NCI-H2196 treated with DMSO at 0.1 percent for 48 hours (cell line): ENCODE data around the gene SNTA1.
"Not testable (repeated sequence)": the region's sequence is repeated elsewhere in the genome, so short reads cannot be mapped to it uniquely, and the experiment has no call there.

ENCODE experiments used
- DNase-seq: peaks from one replicate; lab custom pipeline; 2025; ENCODE audit not compliant: unreplicated experiment; lab: John Stamatoyannopoulos, UW

SNTA1 gene

DNA sequence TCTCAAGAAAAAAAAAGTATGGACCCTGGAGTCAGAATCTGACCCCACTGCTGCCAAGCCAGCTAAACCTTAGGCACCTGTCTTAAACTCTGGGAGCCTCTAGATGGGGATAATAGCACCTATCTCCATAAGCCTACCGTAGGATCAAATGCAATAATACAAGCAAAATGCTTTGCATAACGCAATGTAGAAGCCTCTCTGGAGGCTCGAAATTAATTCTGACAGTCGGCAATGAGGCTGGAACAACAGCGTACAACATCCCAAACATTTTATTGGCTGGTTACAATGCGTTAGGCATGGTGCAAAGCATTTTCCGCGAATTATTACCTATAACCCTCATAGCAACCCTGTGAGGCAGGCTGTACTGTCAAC lies 42.8 kb downstream of the SNTA1 start:
- DNase-seq, result no peak

GRCh38 chr20:33399924-33400323 lies 43.6 kb downstream of the SNTA1 start:
- DNase-seq, result no peak

DNA sequence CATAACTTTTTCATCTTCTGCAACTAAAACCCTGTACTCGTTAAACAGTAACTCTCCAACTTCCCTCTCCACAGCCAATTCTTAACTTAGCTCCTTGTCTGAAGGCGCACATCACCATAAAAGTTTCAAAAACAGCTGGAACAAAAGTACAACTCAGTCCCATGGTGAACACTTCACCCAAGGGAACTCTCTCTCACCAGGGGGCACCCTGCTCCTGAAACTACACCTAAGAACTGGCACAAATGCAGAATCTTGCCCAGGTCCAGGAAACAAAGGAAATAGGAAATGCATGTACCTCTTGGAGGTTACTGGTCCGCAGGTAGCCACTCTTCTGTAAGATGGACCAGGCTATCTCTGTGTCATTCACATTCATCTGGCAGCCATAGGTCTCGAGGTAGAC lies 48.8 kb downstream of the SNTA1 start:
- DNase-seq, result no peak

- DNase-seq, result no peak
Measured at GRCh38 chr20:33393609-33394008, 50.0 kb downstream of the SNTA1 start.

- DNase-seq, result no peak
Measured at GRCh38 chr20:33391722-33392415, 51.7 kb downstream of the SNTA1 start.

- DNase-seq, result not testable (repeated sequence)
Measured at GRCh38 chr20:33389326-33389725, 54.2 kb downstream of the SNTA1 start.

DNA sequence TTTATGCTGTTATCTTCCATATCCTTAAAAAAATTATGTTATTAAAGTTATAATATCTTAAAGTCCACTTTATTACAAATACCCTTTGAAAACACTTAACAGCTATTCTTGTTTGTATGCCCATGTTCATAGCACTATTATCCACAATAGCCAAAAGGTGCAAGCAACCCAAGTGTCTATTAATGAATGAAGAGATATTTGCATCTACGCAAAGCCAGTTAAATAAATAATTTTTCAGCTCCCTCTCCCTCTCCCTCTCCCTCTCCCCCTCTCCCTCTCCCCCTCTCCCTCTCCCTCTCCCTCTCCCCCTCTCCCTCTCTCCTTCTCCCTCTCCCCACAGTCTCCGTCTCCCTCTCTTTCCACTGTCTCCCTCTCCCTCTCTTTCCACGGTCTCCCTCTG lies 55.3 kb downstream of the SNTA1 start:
- no peak for DNase-seq

GRCh38 chr20:33387177-33387576 lies 56.4 kb downstream of the SNTA1 start:
- no peak for DNase-seq

GRCh38 chr20:33386673-33387072 lies 56.9 kb downstream of the SNTA1 start:
- DNase-seq, result no peak

- no peak for DNase-seq
Measured at GRCh38 chr20:33377366-33377765, 66.2 kb downstream of the SNTA1 start.

DNA sequence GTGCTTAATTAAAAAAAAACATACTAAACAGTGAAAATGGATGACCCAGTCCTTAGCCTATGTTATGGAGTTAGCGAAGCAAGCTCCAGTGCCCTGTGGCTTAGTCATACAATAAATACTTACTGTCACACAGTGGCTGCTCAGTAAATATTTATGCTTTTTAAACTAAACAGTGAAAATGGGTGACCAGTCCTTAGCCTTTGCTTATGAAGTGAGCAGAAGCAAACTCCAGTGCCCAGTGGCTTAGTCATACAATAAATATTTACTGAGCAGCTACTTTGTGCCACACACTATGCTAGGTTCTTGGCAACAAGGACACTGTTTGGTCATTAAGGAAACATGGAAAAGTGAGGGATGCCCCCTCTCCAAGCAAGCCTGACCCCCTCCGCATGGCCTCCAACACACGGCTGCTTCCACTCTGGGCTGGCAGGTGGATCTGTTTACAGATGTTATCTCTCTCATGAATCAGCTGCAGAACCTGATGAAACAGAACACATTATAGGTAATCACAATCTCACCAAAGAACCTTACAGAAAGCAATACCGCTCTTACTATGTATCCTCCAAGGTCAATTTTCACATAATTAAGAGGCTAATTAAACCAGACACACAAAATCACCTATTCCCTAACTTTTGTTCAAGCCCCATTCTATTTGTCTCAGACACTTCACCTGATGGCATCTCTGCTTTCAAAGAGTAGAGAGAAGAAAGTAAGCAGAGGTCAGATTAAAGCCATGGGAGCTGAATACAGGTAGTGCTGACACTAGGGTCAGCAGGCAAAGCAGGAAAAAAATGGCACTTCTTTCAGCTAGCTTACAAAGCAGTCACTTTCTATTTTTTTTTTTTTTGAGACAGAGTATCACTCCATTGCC lies 69.6 kb downstream of the SNTA1 start:
- DNase-seq, result peak; percentile 91

- no peak for DNase-seq
Measured at GRCh38 chr20:33372993-33373441, 70.5 kb downstream of the SNTA1 start.

GRCh38 chr20:33370291-33370690 lies 73.3 kb downstream of the SNTA1 start:
- DNase-seq, result no peak

DNA sequence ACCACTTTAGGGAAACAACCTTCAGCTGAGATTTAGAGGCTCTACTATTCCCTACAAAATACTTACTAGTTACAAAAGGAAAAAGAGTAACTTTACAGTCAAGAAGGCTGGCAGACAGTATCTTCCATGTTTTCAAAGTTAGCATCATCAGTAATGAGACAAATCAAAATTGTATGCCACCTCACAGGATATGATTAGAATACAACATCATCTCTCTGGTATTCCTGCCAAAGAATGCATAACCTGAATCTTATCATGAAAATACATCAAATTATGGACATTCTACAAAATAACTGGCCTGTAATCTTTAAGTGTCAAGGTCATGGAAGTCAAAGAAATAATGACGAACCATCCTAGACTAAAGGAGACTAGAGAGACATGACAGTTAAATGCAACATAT lies 80.7 kb downstream of the SNTA1 start:
- no peak for DNase-seq

DNA sequence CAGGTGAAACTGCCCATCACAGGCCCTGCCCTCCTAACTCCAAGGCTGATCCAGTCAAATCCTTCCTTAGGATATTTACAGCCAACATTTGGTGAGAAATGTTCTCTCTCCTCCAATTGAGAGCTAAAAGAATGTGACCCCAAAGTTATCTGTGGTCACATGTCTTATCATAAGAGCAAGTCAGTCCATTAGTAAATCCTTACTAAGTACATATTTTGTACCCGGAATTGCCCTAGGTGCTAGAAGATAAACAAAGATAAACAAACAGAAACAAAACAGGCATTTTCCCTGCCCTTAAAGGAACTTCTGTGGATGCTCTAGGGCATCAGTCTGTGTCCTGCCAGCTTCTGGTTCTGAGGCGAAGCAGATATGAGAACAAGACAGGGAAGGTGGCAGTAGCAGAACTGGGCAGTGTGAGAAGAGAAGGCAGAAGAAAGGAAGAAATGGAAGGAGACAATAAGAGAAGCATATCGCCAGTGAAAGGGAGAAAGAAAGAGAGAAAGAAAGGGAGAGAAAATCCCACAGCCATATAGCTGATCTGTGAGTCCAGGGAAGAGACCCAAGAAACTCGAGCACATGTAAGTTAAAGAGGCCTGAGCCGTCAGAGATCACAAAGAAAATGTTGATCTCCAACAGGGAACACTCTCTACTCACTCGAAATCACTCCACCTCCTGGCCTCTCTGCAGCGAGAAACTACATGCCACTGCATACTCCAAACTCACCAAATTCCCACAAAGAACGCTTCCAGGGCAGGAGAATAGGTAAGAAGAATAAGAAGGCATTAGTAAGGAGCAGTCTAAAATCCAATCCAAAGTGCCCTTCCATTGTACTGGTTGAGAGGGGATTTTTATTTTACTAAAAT lies 83.9 kb downstream of the SNTA1 start:
- DNase-seq, result no peak
